Fibroblast of mammary gland (primary cell): ENCODE measurements around the gene PIP5K1C.

Experiments
- DNase-seq: peaks from one replicate; pipeline ENCODE4 v3.0.0-alpha.2; 2010; ENCODE audit warnings: low read depth
- H3K4me3 ChIP-seq: 2 replicates; pipeline ENCODE4 v1.5.1; 2011; ENCODE audit warnings: low read depth, mild to moderate bottlenecking, low read length, moderate library complexity; ENCODE audit not compliant: control insufficient read depth
- TF ChIP-seq, protein P1 (sequence below): conservative IDR thresholded peaks from 2 replicates; pipeline ENCODE4 v1.5.1; 2011; ENCODE audit warnings: low read depth, low read length, inconsistent platforms; ENCODE audit not compliant: control insufficient read depth, insufficient read depth

The PIP5K1C gene

GRCh38 chr19:3637621-3638020, 62.6 kb downstream of the PIP5K1C start:
- no peak overlapping the region for H3K4me3 ChIP-seq
- TF ChIP-seq, protein P1, sequence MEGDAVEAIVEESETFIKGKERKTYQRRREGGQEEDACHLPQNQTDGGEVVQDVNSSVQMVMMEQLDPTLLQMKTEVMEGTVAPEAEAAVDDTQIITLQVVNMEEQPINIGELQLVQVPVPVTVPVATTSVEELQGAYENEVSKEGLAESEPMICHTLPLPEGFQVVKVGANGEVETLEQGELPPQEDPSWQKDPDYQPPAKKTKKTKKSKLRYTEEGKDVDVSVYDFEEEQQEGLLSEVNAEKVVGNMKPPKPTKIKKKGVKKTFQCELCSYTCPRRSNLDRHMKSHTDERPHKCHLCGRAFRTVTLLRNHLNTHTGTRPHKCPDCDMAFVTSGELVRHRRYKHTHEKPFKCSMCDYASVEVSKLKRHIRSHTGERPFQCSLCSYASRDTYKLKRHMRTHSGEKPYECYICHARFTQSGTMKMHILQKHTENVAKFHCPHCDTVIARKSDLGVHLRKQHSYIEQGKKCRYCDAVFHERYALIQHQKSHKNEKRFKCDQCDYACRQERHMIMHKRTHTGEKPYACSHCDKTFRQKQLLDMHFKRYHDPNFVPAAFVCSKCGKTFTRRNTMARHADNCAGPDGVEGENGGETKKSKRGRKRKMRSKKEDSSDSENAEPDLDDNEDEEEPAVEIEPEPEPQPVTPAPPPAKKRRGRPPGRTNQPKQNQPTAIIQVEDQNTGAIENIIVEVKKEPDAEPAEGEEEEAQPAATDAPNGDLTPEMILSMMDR: no peak
- no peak for DNase-seq

- TF ChIP-seq, protein P1: no peak
- no peak for DNase-seq
- no peak overlapping the region for H3K4me3 ChIP-seq
Measured at GRCh38 chr19:3636962-3637361, 63.3 kb downstream of the PIP5K1C start.

DNA sequence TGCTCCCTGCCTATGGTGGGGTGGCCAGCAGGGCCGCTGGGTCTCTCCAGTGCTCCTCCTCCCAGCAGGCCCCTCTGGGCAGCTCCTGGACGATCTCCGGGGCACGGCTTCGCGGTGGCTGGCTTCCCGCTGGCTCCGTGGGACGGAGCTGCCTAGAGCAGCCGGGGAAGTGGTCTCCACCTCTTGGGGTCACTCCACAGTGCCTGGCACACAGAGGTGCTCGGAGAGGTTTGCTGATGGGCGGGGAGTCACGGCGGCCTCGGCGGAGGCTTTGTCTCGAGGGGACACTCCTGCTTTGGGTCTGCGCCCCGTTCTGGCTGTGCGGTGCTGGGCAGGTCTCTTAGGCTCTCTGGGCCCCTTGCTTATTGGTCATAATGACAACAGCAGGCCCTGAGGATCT, 63.8 kb downstream of the PIP5K1C start:
- TF ChIP-seq, protein P1: no peak
- no peak overlapping the region for H3K4me3 ChIP-seq
- no peak for DNase-seq

DNA sequence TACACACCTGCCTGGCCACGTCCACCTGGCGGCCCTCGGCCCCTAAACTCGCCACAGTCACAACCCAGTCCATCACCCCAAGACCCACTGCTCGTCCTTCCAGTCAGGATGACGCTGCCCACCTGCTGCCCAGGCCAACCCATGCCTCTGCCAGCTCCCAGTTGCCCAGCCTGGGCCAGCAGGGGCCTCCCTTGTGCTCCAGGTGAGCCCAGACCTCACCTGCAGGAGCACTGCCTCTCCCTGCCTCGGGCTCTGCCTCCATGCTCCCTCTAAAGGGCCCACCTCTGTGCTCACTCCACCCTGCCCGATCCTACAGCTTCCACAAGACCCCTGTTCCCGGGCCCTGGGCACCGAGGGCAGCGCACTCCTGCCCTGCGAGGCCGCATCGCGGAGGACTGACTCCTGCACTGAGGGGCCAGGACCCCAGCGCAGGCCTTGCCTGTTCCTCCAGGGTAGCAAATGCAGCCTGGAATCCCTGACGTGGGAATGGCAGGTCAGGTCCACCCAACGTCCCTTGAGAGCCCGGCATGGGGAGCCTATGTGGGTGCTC, 65.7 kb downstream of the PIP5K1C start:
- TF ChIP-seq, protein P1: no peak
- no peak overlapping the region for H3K4me3 ChIP-seq
- DNase-seq: no peak

DNA sequence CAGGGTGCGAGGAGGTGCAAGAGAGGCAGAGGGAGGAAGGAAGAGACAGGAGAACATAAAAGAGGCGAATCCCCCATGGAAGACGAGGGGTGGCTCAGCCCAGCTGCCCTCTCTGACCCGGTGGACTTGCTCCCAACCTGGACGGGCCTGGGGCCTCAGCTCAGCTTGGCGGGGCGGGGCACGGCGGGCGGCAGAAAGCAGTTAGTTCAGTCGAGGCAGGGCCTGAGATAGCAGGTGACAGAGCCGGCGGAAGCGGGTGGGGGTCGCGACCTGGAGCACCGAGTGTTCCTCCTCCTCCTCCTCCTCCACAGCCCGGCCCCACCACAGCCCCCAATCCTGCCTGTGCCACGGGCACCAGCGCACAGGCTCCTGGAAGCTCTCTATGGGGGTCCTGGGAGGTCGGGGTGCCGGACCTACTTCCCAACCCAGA, 66.7 kb downstream of the PIP5K1C start:
- no peak for DNase-seq
- TF ChIP-seq, protein P1: no peak
- H3K4me3 ChIP-seq: no peak overlapping the region

GRCh38 chr19:3632739-3633558, 67.3 kb downstream of the PIP5K1C start:
- H3K4me3 ChIP-seq: no peak overlapping the region
- no peak for DNase-seq
- TF ChIP-seq, protein P1: no peak

GRCh38 chr19:3632098-3632497, 68.2 kb downstream of the PIP5K1C start:
- H3K4me3 ChIP-seq: no peak overlapping the region
- no peak for DNase-seq
- TF ChIP-seq, protein P1: no peak
